Measurements from ENCODE around the gene DAB1. TPM values are rescaled to one million over a fixed set of nuclear protein-coding genes. Genes with fewer than 3 reads are reported as not detected.
A peak's percentile ranks its signal among the peaks of the same experiment; 100 is the strongest.
"Not testable (repeated sequence)": the region's sequence is repeated elsewhere in the genome, so short reads cannot be mapped to it uniquely, and the experiment has no call there.

DAB1 gene
- total and polyA plus RNA-seq, 8 donors = 0.04 to 1.4 (median 0.39) TPM

DNA sequence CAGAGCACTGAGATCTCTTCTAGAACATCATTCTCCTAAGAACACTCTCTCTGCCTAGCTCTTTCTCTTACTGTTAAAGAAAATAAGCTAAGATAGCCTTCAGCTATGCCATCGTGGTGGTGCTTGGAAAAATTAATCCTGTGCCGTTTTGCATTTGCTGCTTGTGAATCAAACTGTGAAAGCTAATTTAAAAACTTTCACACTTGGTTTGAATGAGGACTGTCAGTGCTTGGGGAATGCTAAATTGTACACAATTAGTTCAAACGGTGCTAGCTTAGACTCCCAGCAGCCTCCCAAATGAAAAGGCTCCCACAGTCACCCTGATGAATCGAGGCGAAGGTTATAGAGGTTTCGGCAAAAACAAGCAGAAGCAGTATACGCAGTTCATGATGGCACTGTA lies 79.6 kb downstream of the DAB1 start:
- intact Hi-C loops (cut with DNase I) = no loop called here
- Histone ChIP-seq H3K27ac (no peak overlapping the region), H3K9me3 (no peaks in the 10 kb centered on the region), H3K36me3 (no peaks in the 10 kb centered on the region), H3K4me3 (no peak overlapping the region), H3K4me1 (no peaks in the 10 kb centered on the region), H3K27me3 (no peaks in the 10 kb centered on the region)
- no peak for FAIRE-seq
- TF ChIP-seq, protein P1, sequence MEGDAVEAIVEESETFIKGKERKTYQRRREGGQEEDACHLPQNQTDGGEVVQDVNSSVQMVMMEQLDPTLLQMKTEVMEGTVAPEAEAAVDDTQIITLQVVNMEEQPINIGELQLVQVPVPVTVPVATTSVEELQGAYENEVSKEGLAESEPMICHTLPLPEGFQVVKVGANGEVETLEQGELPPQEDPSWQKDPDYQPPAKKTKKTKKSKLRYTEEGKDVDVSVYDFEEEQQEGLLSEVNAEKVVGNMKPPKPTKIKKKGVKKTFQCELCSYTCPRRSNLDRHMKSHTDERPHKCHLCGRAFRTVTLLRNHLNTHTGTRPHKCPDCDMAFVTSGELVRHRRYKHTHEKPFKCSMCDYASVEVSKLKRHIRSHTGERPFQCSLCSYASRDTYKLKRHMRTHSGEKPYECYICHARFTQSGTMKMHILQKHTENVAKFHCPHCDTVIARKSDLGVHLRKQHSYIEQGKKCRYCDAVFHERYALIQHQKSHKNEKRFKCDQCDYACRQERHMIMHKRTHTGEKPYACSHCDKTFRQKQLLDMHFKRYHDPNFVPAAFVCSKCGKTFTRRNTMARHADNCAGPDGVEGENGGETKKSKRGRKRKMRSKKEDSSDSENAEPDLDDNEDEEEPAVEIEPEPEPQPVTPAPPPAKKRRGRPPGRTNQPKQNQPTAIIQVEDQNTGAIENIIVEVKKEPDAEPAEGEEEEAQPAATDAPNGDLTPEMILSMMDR (IDR thresholded peaks at IDR 0.05) = no peak
- 70 to 82% methylated on average over 7 of the region's 7 CpGs for WGBS, 2 donors
- no peak for DNase-seq
- no peak for ATAC-seq

DNA sequence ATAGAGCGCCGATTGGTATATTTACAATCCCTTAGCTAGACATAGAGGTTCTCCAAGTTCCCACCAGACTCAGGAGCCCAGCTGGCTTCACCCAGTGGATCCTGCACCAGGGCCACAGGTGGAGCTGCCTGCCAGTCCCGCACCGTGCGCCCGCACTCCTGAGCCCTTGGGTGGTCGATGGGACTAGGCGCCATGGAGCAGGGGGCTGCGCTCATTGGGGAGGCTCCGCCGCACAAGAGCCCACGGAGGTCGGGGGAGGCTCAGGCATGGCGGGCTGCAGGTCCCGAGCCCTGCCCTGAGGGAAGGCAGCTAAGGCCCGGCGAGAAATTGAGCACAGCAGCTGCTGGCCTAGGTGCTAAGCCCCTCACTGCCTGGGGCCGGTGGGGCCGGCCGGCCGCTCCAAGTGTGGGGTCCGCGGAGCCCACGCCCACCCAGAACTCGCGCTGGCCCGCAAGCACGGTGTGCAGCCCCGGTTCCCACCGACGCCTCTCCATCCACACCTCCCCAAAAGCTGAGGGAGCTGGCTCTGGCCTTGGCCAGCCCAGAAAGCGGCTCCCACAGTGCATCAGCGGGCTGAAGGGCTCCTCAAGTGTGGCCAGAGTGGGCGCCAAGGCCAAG lies 80.5 kb downstream of the DAB1 start:
- H3K4me1 ChIP-seq; H3K27ac ChIP-seq; H3K36me3 ChIP-seq; H3K9me3 ChIP-seq; ATAC-seq; H3K27me3 ChIP-seq; intact Hi-C loops (cut with DNase I); H3K4me3 ChIP-seq; FAIRE-seq: not testable (repeated sequence)
- peak in 1 of 6 donors; percentile 40 for DNase-seq
- 84 to 87% methylated on average over 34 of the region's 34 CpGs for WGBS, 2 donors

DNA sequence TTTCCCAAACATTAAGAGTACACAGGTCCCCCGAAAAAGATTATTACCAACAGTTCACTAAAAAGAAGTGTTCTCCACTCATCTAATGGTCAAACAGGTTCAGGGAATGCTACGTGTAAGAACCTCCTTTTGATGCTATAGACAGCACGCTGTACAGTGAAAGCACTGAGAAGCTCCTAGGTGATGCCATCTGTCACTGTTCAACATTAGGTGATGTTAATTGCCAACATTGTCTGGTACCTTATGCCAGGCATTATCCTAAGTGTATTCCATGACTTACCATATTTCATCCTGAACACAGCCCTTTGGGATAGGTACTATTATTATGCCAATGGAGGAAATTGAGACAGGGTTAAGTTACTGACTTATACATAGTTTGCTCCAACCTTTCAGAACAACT lies 82.1 kb downstream of the DAB1 start:
- ATAC-seq = no peak
- Histone ChIP-seq H3K4me3 (no peak overlapping the region), H3K27me3 (no peaks in the 10 kb centered on the region), H3K4me1 (no peaks in the 10 kb centered on the region), H3K27ac (no peak overlapping the region), H3K9me3 (no peaks in the 10 kb centered on the region), H3K36me3 (no peaks in the 10 kb centered on the region)
- no peak for FAIRE-seq
- 58 to 83% methylated on average over 3 of the region's 3 CpGs for WGBS, 2 donors
- TF ChIP-seq, protein P1 (IDR thresholded peaks at IDR 0.05) = no peak
- intact Hi-C loops (cut with DNase I) = no loop called here
- no peak for DNase-seq

DNA sequence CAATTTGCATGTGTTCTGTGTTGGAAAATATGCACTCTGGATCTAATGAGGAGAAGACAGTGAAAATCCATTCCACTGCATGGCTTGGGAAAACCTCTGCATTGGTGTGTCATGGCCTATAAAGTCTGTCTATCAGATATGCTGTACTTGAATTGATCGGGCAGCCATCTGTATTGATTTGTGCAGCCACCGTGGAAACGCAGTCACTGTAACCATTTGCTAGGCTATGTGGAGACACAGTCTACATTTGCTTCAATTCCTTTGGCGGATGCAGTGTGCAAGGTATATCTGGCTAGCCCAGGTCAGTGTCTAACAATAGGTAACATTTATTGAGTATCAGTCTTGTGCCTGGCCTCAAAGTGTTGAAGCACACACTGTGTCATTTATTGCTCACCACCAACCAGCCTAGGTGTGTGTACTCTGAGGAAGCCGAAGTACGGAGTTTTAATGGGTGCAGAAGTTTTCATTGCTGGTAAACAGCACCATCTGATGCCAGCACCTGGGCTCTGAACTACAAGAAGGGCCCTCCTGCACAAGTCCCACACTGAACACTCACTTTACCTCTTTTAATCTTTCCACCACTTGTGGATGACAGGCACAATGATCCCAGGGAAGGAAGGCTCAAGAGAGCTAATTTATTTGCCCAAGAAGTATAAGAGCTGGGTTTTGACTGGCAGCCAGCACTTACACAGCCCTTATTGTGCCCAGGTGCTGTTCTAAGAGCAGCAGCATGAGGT lies 83.4 kb downstream of the DAB1 start:
- no peaks in the 10 kb centered on the region for H3K36me3 ChIP-seq
- H3K4me1 ChIP-seq = no peaks in the 10 kb centered on the region
- H3K27ac ChIP-seq = no peak overlapping the region
- no peak for FAIRE-seq
- TF ChIP-seq, protein P1 (IDR thresholded peaks at IDR 0.05) = no peak
- 46 to 52% methylated on average over 6 of the region's 6 CpGs for WGBS, 2 donors
- H3K4me3 ChIP-seq = no peak overlapping the region
- DNase-seq = no peak
- ATAC-seq = no peak
- intact Hi-C loops (cut with DNase I) = no loop called here
- H3K9me3 ChIP-seq = no peaks in the 10 kb centered on the region
- no peaks in the 10 kb centered on the region for H3K27me3 ChIP-seq

DNA sequence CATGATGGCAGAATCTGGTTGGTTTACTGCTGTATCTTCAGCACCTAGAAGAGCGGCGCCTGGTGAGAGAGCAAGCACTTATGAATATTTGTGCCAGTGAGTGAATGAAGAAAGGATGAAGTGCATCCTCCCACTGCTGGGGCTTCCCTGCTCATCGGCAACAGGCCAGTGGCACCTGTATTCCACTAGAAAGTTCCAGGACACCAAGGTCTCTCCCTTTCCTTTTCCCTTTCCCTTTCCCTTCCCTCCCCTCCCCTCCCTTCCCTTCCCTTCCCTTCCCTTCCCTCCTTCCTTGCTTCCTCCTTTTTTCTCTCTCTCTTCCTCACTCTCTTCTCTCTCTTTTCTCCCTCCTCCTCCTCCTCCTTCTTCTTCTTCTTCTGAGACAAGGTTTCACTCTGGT lies 86.2 kb downstream of the DAB1 start:
- H3K4me3 ChIP-seq = no peak overlapping the region
- H3K36me3 ChIP-seq = no peaks in the 10 kb centered on the region
- intact Hi-C loops (cut with DNase I) = no loop called here
- TF ChIP-seq, protein P1 (IDR thresholded peaks at IDR 0.05) = no peak
- no peak overlapping the region for H3K27ac ChIP-seq
- no peak for DNase-seq
- no peak for FAIRE-seq
- 53 to 64% methylated on average over 3 of the region's 3 CpGs for WGBS, 2 donors
- ATAC-seq = no peak
- no peaks in the 10 kb centered on the region for H3K9me3 ChIP-seq
- no peaks in the 10 kb centered on the region for H3K4me1 ChIP-seq
- H3K27me3 ChIP-seq = no peaks in the 10 kb centered on the region

Measured in pancreas (tissue), 10 donors.